ENCODE measurements around the gene HOXA9.

The HOXA9 gene

DNA sequence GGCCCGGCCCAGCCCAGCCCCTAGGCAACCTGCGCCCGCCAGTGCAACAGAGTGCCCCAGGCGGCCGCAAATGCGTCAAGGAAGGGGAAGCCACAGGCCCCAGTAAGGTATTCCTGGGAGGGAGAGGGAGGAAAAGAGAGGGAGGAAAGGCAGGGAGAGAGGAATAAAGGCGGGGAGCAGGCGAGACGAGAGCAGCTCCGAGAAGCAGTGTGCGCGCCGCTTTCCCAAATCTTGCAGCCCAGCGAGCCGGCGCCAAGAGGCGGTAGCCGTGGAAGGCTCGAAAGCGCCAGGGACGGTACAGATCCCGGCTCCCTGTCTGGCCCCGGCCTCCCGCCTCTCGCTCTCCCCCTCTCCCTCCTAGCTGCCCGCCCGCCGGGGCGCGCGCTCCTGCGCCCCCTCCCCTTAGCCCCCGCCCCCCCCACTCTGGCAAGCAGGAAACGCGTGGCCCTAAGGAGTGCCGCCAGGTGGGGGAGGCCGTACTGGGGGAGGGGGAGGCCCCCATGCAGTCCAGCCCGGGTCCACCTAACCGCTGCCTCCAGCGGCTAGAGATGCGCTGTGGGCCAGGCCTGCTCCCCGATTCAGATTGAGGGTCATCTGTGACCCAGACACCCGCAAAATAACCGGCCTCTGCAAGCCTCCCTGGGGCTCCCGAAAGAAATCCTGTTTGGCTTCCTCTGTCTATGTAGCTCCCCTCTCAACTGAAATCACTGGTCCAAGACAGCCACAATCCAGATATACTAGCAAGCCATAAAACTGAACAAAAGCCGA, 4.5 kb upstream of the HOXA9 start:
- no peak for DNase-seq (ENCODE audit: low read depth, low spot score)

DNA sequence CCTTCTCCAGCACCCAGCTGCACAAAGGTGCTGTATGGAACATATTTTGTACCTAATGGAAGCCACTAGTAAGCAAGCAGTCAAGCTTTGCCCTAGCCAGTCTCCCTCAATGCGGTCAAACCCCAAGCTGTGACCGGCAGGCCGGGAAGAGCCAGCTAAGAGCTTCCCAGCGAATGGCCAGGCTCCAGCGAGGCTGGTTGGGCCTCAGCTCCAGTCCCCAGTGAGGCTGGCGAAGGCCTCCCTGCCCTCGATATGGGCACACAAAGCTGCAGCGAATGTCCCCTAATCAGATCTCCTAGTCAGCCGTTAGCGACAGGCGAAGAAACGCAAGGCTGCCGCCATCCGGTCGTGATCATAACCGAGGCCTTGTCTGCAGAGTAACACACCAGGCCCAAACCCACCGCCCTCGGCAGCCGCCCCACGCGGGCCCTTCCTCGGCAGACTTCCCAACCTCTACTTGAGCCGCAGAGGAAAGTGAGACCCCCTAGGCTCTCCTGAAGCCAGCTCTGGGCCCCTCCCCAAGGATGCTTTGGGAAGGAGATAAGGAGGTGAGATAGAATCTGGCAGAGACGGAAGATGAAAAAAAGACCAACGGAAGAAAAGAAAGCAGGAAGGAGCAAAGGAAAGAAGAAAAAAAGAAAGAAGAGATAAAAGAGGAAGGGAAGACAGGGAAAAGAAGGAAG, 3.1 kb upstream of the HOXA9 start:
- no peak for DNase-seq (ENCODE audit: low read depth, low spot score)
- no peak overlapping the region for H3K4me3 ChIP-seq (ENCODE audit: low read length)

More for the DNA sequence above, 4.5 kb upstream of the HOXA9 start:
- no peak overlapping the region for H3K4me3 ChIP-seq (ENCODE audit: low read length)

GRCh38 chr7:27167916-27168264, 2.6 kb upstream of the HOXA9 start:
- no peak overlapping the region for H3K4me3 ChIP-seq (ENCODE audit: low read length)
- DNase-seq (ENCODE audit: low read depth, low spot score) = no peak

- no peak overlapping the region for H3K4me3 ChIP-seq (ENCODE audit: low read length)
- no peak for DNase-seq (ENCODE audit: low read depth, low spot score)
Observed at GRCh38 chr7:27166531-27167505, 1.5 kb upstream of the HOXA9 start.

DNA sequence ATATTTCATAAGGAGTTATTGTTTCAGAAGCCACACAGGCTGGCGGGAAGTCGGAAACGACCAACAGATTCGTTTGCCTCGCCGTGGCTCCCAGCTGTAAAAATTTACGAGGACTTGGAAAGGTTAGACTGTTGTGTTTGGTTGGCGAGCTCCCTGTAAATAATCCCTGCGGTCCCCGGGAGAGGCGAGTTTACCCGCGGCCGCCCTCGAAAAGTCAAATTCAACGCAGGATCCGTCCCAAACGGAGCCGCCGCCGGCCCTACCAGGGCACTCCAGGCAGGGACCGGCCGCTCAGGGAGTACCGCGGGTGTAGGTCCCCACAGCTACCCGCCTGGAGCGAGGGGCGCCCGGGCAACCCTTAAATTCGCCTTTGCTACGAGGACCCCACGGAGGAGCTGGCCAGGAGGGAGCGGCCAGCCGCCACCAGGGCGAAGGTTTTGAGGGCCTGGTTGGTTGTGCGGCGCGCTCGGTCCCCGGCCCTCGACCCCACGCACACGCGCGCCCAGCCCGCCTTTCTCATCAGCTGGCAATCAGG, 726 bp upstream of the HOXA9 start:
- DNase-seq (ENCODE audit: low read depth, low spot score) = no peak
- no peak overlapping the region for H3K4me3 ChIP-seq (ENCODE audit: low read length)

DNA sequence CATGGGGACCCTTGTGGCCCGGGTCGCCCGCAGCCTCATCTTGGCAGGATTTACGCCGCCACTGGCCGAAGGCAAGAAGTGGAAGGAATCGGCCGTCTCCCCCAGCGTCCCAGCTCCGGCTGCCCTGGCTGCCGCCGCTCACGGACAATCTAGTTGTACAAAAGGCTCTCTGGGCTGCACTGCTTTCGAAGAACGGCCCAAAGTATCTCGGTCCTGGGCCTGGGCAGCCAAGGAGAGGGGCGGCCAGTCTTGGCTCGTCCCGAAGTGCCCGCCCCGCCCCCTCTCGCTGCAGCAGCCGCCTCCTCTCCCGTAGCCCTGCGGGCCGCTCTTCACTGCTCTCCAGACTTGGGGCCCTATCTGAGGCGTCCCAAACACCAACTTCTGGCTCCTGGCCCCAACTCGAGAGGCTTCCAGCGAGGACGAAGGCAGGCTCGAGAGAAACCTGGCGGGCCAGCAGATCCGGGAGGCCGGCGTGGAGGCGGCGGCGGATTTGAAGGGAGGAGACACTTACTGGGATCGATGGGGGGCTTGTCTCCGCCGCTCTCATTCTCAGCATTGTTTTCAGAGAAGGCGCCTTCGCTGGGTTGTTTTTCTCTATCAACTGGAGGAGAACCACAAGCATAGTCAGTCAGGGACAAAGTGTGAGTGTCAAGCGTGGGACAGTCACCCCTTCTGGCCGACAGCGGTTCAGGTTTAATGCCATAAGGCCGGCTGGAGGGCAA, 809 bp downstream of the HOXA9 start:
- H3K4me3 ChIP-seq (ENCODE audit: low read length) = no peak overlapping the region
- DNase-seq (ENCODE audit: low read depth, low spot score) = no peak

DNA sequence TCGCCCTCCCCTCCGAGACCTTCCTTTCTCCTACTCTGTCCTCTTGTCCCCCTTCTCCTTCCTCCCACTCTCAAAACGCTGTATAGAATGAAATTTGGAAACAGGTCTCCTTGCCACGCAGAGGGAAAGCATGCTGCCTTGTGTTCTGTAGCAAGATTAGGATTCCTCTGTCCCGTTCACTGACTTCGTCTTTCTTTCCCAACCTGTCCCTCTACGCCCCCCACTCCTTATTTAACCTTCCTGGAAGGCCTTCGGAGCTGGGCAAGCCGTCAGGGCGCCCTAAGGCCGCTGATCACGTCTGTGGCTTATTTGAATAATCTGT, 1.3 kb downstream of the HOXA9 start:
- H3K4me3 ChIP-seq (ENCODE audit: low read length) = no peak overlapping the region
- DNase-seq (ENCODE audit: low read depth, low spot score) = no peak

GRCh38 chr7:27163288-27164044, 1.9 kb downstream of the HOXA9 start:
- no peak for DNase-seq (ENCODE audit: low read depth, low spot score)
- no peak overlapping the region for H3K4me3 ChIP-seq (ENCODE audit: low read length)

GRCh38 chr7:27162561-27163287, 2.6 kb downstream of the HOXA9 start:
- no peak overlapping the region for H3K4me3 ChIP-seq (ENCODE audit: low read length)
- DNase-seq (ENCODE audit: low read depth, low spot score) = no peak

DNA sequence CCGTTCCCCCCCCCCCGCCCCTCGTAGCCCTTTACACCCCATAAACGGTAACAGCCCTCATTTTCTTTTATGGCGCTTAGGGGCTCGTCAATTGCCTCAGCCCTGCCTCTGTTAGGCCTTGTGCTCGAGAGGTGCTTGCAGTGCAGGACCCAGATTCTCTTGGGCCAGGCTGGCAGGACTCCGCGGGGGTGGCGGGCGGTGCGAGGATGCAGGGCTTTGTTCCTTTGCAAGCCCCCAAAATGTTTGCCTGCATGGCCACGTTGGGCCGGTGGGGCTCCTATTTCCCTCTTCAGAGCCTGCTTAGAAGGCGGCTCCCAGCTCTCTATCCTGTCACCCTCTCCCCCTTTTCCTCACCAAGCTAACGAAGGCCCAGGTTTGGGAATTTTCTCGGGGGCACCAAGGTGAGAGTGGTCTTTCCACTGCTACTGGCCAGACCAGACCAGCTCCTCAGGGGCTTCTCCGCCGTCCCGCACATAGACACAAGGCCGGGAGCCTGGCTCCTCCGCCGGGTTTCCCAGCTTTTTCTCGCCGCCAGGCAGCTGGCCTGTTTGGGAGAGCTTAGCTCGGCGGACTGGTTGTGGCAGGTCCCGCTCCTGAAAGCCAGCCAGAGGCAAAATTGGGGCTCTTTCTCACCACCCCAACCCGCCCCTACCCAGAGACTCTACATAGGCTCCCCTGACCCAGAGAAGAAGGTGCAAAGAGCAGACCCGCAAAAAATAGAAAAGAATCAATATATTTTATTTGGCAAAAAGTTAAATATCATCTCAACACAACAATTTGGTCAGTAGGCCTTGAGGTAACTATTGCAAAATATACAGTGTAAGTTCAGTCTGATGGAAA, 3.4 kb downstream of the HOXA9 start:
- no peak for DNase-seq (ENCODE audit: low read depth, low spot score)
- no peak overlapping the region for H3K4me3 ChIP-seq (ENCODE audit: low read length)

DNA sequence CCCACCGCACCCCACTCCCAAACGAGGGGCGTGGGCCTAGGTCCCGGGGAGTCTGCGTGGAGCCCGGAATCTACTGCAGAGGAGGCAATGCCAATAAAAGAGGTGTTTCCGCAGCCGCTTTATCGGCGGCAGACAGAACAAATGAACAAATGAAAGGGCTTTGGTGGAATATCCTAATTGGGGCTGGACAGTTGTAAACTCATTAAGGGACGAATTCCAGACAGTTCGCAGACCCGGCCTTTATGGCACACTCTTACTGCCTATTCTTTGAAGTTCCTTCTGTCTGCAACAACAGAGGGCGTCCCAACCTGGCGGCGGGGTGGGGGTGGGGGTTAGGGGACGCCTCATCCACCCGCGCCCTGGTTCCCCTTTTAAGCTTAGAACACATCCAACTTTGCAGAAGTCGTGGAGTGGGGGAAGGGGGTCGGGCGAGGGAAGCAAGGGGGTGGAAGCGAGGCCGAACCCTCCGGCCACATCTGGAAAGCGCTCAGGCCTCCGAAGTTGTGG, 4.1 kb downstream of the HOXA9 start:
- H3K4me3 ChIP-seq (ENCODE audit: low read length) = peak overlapping the region; percentile 67
- DNase-seq (ENCODE audit: low read depth, low spot score) = no peak

GRCh38 chr7:27160546-27161213, 4.7 kb downstream of the HOXA9 start:
- peak overlapping the region; percentile 67 for H3K4me3 ChIP-seq (ENCODE audit: low read length)
- DNase-seq (ENCODE audit: low read depth, low spot score) = peak; percentile 83

DNA sequence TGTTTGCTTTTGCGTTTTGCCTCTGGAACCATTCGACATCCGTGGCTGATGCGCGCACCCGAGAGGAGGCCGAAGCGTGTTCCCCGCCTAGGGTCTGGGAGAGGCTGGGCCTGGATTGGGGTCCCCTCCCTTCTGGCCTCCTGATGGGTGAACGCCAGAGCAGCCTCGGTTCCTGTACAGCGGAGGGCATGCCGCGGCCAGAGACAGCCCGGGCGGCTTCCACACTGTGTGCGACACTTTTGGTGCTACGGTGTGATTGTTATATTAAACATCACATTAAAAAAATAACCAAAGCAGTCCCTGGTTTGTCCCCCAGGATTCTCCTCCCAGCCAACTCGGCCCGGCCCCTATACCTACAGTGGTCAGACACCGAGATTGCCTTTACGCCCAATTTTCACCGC, 5.2 kb downstream of the HOXA9 start:
- H3K4me3 ChIP-seq (ENCODE audit: low read length) = peak overlapping the region; percentile 67
- DNase-seq (ENCODE audit: low read depth, low spot score) = no peak

DNA sequence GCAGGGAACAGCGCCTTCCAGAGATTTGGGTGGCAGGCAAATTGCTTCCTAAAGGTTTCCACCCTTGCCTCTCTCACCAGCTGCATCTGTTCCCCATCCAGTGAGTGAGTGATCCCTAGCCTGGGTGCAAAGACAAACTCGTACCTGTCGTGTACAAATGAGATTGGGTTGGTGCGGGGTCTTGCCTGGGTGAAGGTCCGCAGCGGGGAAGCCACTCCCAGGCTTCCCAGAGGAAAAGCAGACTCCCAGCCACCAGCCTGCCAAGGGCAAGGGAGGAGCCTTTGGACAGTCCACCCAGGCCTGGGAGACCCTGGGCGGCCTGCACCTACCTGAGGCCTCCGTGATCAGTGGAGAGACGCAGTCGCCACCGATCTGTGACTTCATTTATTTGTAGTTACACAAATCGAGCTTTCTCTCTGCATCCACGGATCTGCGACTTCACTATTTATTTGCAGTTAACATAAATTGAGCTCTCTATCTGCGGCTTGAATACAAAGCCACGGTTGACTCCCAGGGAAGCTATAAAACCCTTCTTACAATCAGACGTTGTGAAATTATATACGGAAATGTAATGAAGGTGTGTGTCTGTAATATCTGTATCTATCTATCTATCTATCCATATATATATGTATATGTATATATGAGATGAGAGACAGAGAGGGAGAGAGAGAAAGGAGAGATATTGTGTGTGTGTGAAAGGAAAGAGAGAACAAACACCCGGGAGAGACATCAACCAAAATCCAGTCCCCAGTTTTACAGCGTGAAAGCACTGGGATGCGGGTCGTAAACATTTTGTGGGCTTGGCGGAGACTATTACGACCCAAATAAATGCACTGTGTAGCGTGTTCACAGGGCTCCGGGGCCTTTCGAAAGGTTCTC, 5.8 kb downstream of the HOXA9 start:
- DNase-seq (ENCODE audit: low read depth, low spot score) = no peak
- no peak overlapping the region for H3K4me3 ChIP-seq (ENCODE audit: low read length)

All from Jurkat, Clone E6-1 (cell line).